ENCODE data around the gene ZNF732.
"Not testable (repeated sequence)": the region's sequence is repeated elsewhere in the genome, so short reads cannot be mapped to it uniquely, and the experiment has no call there.

Gene ZNF732

DNA sequence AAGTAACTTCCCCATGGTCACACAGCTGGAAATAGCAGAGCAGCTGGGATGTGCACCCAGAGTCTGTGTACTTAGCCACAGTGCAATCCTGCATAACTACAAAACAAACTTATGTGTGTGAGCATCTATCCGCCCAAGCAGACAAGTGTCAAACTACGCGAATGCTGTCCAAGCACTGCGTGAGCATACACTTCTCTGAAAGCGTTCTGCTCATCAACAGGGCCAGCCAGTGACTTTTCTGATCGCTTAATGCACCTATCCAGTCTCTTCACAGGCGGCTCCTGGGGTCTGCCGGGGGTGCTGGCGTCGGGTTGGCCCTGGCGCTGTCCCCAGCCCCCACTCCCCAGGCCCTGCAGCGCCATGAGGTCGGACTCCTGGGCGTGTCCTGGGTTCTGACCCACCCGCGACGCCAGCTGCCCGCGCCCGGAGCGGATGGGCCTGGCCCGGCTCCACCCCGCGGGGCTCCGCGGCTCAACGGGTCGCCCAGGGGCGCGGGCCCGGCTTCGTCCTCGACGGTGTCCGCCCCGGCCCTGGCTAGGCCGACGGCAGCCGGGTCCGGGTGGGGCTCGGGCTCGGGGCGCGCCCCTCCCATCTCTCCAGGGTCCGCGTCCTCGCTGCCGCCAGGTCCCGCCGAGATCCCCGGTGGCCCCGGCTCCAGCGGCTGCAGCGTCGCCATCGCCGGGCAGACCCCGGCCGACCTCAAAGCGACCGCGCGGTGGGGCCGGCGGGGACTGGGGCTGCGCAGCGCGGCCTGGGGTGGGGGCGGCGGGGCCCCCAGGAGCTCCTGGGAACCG is 31.0 kb upstream of the ZNF732 start:
- no peak for DNase-seq (ENCODE audit: extremely low spot score)
- no peak for TF ChIP-seq CTBP1 (IDR thresholded peaks at IDR 0.05; ENCODE audit: borderline replicate concordance)
- TF ChIP-seq TARDBP (IDR thresholded peaks at IDR 0.05), result no peak
- no peak for TF ChIP-seq HDGF (IDR thresholded peaks at IDR 0.05; ENCODE audit: borderline replicate concordance)
- TF ChIP-seq FOXK2 (IDR thresholded peaks at IDR 0.05), result no peak
- no peak for TF ChIP-seq FOXA1 (IDR thresholded peaks at IDR 0.05)
- TF ChIP-seq PKNOX1 (IDR thresholded peaks at IDR 0.05), result no peak
- ChIA-PET CTCF (no interaction called here), POLR2A (no interaction called here)

GRCh38 chr4:335515-335914 is 30.2 kb upstream of the ZNF732 start:
- ChIA-PET POLR2A (no interaction called here), CTCF (no interaction called here)
- TF ChIP-seq ZNF384 (IDR thresholded peaks at IDR 0.05) (no peak), SUZ12 (IDR thresholded peaks at IDR 0.05) (no peak), FOXM1 (IDR thresholded peaks at IDR 0.05; ENCODE audit: borderline replicate concordance) (no peak), ELF4 (IDR thresholded peaks at IDR 0.05) (no peak), FOXK2 (IDR thresholded peaks at IDR 0.05) (no peak), SP1 (IDR thresholded peaks at IDR 0.05) (no peak), BHLHE40 (IDR thresholded peaks at IDR 0.05; ENCODE audit: borderline replicate concordance) (no peak)
- DNase-seq (ENCODE audit: extremely low spot score), result no peak

DNA sequence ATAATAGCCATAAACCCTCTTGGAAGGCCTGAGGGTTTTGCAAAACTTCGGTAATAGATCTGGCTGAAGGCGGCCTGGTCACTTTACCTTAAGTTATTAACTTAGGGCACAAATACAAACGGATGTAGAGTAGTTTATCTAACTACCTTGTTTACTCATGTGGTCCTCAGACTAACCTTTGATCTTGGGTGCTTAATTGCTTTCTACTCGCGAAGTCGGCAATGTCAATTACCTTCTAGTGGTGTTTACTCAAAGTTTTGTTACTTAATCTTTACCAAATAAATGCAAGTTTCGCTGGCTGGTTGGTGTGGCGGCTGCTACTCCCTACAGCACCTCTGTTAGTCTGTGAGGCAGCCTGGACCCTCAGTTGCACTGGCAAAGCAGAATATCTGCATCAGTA is 23.5 kb upstream of the ZNF732 start:
- TF ChIP-seq FOXK2 (IDR thresholded peaks at IDR 0.05) (no peak), LEF1 (IDR thresholded peaks at IDR 0.05; ENCODE audit: borderline replicate concordance) (no peak), HDGF (IDR thresholded peaks at IDR 0.05; ENCODE audit: borderline replicate concordance) (no peak)
- CTCF ChIA-PET, result interaction anchor here (0.6 kb wide), 1 partner anchor 1027 kb away, joined by 4 read pairs; no protein-coding TSS in a partner anchor
- POLR2A ChIA-PET, result no interaction called here
- DNase-seq (ENCODE audit: extremely low spot score), result no peak

- CTCF ChIA-PET, result no interaction called here
- POLR2A ChIA-PET, result no interaction called here
- no peak for TF ChIP-seq PKNOX1 (IDR thresholded peaks at IDR 0.05)
- no peak for DNase-seq (ENCODE audit: extremely low spot score)
These were observed 9.1 kb upstream of the ZNF732 start for GRCh38 chr4:314296-314903.

GRCh38 chr4:309807-310206 is 4.5 kb upstream of the ZNF732 start:
- no peak for DNase-seq (ENCODE audit: extremely low spot score)
- no peak for TF ChIP-seq CTBP1 (IDR thresholded peaks at IDR 0.05; ENCODE audit: borderline replicate concordance)
- TF ChIP-seq HDGF (IDR thresholded peaks at IDR 0.05; ENCODE audit: borderline replicate concordance), result no peak
- no peak for TF ChIP-seq SP1 (IDR thresholded peaks at IDR 0.05)
- TF ChIP-seq SUZ12 (IDR thresholded peaks at IDR 0.05), result no peak
- TF ChIP-seq NFRKB (IDR thresholded peaks at IDR 0.05), result no peak
- TF ChIP-seq FOXK2 (IDR thresholded peaks at IDR 0.05), result no peak
- CTCF ChIA-PET, result no interaction called here
- POLR2A ChIA-PET, result no interaction called here

- CTCF ChIA-PET, result no interaction called here
- no peak for DNase-seq (ENCODE audit: extremely low spot score)
- POLR2A ChIA-PET, result no interaction called here
These were observed 1.3 kb upstream of the ZNF732 start for GRCh38 chr4:306551-306961.

GRCh38 chr4:304516-304915 is 758 bp downstream of the ZNF732 start:
- DNase-seq (ENCODE audit: extremely low spot score); CTCF ChIA-PET; POLR2A ChIA-PET: not testable (repeated sequence)

More at GRCh38 chr4:306551-306961, 1.3 kb upstream of the ZNF732 start:
- TF ChIP-seq ARNT (IDR thresholded peaks at IDR 0.05), result no peak
- no peak for TF ChIP-seq FOXM1 (IDR thresholded peaks at IDR 0.05; ENCODE audit: borderline replicate concordance)
- TF ChIP-seq FOXA1 (IDR thresholded peaks at IDR 0.05), result no peak
- TF ChIP-seq BHLHE40 (IDR thresholded peaks at IDR 0.05; ENCODE audit: borderline replicate concordance), result no peak
- no peak for TF ChIP-seq CTBP1 (IDR thresholded peaks at IDR 0.05; ENCODE audit: borderline replicate concordance)
- no peak for TF ChIP-seq LEF1 (IDR thresholded peaks at IDR 0.05; ENCODE audit: borderline replicate concordance)
- no peak for TF ChIP-seq FOXK2 (IDR thresholded peaks at IDR 0.05)
- TF ChIP-seq ELF4 (IDR thresholded peaks at IDR 0.05), result no peak

- TF ChIP-seq NFRKB (IDR thresholded peaks at IDR 0.05) (no peak), HDGF (IDR thresholded peaks at IDR 0.05; ENCODE audit: borderline replicate concordance) (no peak), ZNF384 (IDR thresholded peaks at IDR 0.05) (no peak), ARNT (IDR thresholded peaks at IDR 0.05) (no peak), CTBP1 (IDR thresholded peaks at IDR 0.05; ENCODE audit: borderline replicate concordance) (no peak)
- ChIA-PET CTCF (no interaction called here), POLR2A (no interaction called here)
- DNase-seq (ENCODE audit: extremely low spot score), result no peak
These were observed 2.9 kb downstream of the ZNF732 start for GRCh38 chr4:302381-302780.

All from HEK293T (cell line).